H1 (cell line): ENCODE data around the gene PDLIM4. TPM values are rescaled to one million over a fixed set of nuclear protein-coding genes. Genes with fewer than 3 reads are reported as not detected.

Experiments
- ASH2L ChIP-seq: fragments of 200-600, 300-600 bp; sonication (generic); IDR thresholded peaks from one replicate; pipeline ENCODE4 v1.7.1; 2017; ENCODE audit warnings: low read length
- ATF2 ChIP-seq: IDR thresholded peaks from 2 replicates; pipeline ENCODE4 v1.6.1; 2012; ENCODE audit warnings: low read length, inconsistent platforms
- CHD7 ChIP-seq: fragments of 300-600 bp; sonication (generic); IDR thresholded peaks from 2 replicates; pipeline ENCODE4 v1.7.1; 2012; ENCODE audit warnings: low read length, moderate library complexity, mild to moderate bottlenecking, inconsistent platforms; ENCODE audit not compliant: insufficient replicate concordance
- JUND ChIP-seq: IDR thresholded peaks from 2 replicates; pipeline ENCODE4 v1.6.1; 2011; ENCODE audit warnings: mild to moderate bottlenecking, improper control_type of control experiment, low read length
- KDM4A ChIP-seq: IDR thresholded peaks from one replicate; pipeline ENCODE4 v1.7.1; 2012; ENCODE audit warnings: low read depth, mild to moderate bottlenecking, moderate library complexity, low read length, inconsistent platforms; ENCODE audit not compliant: severe bottlenecking
- ZNF274 ChIP-seq: IDR thresholded peaks from 2 replicates; pipeline ENCODE4 v1.7.0; 2012; ENCODE audit warnings: low read length, borderline replicate concordance; ENCODE audit errors: extremely low read depth
- polyA plus RNA-seq, 7 experiments: library from polyadenylated mRNA; depleted of rRNA in 3 of 7; stranded (reverse) in 5 of 7; unstranded in 2 of 7; fragments of >200 nt in 5 of 7; fragments of 200-250 nt in 2 of 7; gene quantifications; 1 replicate in 5 of 7; 2 replicates in 1 of 7; 4 replicates in 1 of 7; pipeline versions ENCODE4 v1.2.1 to v1.2.3, GENCODE V29; 2011 to 2013; ENCODE audit warnings: missing spikeins in 2 of 7, mixed read lengths in 2 of 7
- total RNA-seq: library from RNA; stranded (reverse); fragmentation: NEBNext Ultra II Directional; extraction: Animal tissue kit (Norgen Biotek cat#: 25700); gene quantifications from 2 replicates; pipeline ENCODE4 v1.2.1, GENCODE V29; 2021

The PDLIM4 gene
- total and polyA plus RNA-seq, 2 of the 8 experiments (the other 6 are each of a cell fraction or from before 2014, with no cell fraction given) = 10.7 to 29.1 TPM

- TF ChIP-seq CHD7 (no peak), KDM4A (no peak), ATF2 (no peak), ZNF274 (no peak), ASH2L (no peak), JUND (no peak)
These were observed 16.7 kb downstream of the PDLIM4 start (continued) for GRCh38 chr5:132274050-132274792.
